GM18498 (cell line): ENCODE data around the gene GLP1R.

Experiments
- ATAC-seq: cut with Tn5 transposase; IDR thresholded peaks from one replicate; pipeline ENCODE4 v1.9.1; 2021; ENCODE audit warnings: mild to moderate bottlenecking, moderate library complexity; ENCODE audit not compliant: unreplicated experiment

GLP1R gene

DNA sequence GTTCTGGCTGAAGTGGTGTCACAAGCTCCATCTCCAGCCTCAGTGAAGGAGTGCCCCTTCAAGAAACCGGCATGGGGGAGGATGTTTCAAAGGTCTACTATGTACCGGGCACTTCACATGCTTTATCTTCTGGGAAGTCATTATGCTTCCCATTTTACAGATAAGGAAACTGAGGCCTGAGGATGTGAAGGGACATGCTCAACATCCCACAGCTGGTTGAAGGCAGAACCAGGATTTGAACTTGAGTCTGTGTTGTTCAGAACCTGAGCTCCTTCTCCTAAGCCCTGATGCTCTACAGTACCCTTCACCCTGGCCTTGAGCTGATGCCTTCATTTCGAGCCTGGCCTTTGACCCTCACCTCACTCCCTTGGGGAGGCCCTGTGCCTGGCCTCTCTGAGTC lies 13.0 kb downstream of the GLP1R start:
- ATAC-seq, result no peak

DNA sequence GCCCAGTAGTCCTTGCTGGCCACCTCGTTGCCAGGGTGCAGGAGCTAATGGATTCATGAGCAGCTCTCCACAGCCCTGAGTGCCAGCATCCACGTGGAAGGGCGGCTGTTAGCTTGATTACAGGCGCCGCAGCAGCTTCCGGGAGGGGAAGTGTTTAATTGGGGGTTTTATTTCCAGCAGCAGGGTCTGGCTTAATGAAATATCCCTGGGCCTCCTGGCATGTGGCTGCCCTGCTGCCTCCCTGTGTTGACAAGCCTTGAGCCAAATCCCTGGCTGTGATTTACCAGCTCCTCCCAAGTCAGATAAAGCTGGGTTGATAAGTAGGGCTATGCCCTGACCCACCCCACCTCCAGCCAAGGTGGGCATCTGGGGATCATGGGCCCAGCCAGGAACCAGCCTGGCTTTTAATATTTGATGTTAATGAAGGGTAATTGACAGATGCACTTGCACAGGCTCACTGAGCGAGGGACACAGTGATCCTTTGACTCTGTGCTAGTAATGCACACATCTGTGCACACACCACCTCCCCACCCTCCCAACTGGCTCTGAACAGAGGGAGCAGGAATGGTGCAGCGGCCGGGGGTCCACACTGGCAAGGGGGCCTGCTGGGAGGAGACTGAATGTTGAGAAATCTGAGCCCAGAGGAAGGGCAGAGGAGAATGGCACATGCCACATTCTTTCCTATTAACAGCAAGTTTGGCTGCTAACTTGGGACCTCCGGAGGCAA lies 13.6 kb downstream of the GLP1R start:
- no peak for ATAC-seq

DNA sequence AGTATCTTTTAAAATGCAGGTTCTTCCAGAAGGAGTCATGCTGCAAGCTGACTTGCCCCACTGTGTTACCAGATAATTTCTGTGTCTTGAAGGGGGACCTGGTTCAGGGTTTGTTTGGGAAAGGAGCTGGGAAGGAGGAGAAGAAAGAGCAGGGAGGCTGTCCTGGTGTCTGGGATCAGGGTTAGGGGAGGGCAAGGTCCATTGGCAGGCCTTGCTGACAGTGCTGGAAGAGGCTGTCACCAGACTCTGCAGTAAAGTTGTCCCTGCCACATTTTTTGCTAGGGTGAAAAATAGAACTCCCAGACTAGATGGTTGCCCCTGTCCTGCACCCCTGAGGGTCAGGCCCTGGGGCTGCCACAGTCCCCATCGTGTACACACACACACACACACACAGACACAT lies 14.9 kb downstream of the GLP1R start:
- ATAC-seq, result no peak

DNA sequence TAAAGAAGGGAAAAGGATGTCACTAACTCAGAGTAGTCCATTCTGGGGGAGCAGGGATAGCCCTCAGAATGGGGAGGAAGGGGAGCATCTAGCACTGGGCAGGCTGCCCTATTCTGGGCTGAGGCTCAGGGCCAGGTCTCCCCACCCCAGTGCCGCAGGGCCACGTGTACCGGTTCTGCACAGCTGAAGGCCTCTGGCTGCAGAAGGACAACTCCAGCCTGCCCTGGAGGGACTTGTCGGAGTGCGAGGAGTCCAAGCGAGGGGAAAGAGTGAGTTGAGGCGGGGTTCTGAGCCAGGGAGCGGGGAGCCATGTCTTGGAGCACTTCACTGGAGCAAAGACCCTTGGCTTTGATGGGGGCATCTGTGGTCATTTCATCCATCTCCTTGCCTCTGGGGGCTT lies 17.0 kb downstream of the GLP1R start:
- no peak for ATAC-seq

DNA sequence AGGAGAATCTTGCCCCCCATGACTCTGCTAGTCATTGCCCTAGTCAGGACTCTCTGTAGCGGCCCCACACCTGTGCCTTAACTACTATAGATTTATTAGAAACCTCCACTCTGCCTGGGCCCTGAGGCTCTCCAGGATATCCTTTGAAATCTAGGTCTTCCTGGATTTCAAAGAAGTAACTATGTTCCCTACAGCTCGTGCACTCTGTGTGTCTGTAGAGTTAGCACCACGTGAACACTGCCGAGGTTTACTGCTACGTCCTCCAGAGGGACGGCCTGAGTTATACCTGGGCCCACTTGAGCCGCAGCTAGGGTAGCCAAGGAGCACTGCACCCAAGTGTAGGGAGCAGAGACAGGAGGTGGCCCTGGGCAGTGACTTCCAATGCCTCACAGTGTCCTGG lies 19.8 kb downstream of the GLP1R start:
- no peak for ATAC-seq

DNA sequence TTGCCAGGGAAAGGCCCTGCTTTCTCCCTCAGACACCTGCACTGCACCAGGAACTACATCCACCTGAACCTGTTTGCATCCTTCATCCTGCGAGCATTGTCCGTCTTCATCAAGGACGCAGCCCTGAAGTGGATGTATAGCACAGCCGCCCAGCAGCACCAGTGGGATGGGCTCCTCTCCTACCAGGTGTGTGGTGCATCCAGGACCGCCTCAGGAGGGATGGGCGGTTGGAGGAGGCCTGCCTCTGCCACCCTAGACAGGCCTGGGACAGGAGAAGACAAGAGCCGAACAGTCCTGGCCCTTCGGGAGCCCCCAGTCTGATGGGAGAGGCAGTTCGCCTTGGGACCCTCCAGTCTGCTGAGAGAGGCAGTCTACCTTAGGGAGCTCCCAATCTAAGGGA lies 24.2 kb downstream of the GLP1R start:
- ATAC-seq, result no peak

DNA sequence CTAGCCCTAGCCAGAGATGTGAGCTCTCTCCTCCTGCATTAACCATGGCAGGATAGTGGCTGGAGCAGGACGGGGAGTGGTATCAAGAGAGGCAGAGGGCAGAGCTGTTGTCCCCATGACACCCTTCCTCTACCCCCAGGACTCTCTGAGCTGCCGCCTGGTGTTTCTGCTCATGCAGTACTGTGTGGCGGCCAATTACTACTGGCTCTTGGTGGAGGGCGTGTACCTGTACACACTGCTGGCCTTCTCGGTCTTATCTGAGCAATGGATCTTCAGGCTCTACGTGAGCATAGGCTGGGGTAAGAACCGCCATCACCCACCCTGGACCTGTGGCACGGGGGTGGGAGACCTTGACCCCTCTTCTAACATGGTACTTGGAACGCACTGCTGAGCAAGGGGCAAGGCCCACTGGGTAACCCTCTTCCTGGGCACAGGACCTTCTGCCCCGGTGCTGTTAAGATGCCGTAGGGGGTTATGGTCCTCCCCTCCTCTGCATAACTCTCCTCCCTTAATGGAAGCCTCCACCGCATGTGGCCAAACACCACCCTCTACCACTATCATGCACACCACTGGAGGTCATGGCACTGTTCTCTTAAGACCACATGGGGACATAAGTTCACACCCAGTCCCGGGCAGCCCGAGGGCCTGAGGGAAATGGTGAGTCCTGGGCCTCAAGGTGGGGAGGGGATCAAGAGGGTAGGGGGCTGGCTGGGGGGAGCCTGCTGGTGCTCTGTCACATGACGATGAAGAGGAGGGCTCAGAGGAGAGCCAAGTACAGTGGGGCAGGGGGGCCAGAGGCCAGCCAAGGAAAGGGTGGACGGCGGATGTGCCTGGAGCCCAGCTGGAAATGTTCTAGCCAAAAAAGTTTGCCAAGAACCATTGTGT lies 25.1 kb downstream of the GLP1R start:
- ATAC-seq, result no peak

DNA sequence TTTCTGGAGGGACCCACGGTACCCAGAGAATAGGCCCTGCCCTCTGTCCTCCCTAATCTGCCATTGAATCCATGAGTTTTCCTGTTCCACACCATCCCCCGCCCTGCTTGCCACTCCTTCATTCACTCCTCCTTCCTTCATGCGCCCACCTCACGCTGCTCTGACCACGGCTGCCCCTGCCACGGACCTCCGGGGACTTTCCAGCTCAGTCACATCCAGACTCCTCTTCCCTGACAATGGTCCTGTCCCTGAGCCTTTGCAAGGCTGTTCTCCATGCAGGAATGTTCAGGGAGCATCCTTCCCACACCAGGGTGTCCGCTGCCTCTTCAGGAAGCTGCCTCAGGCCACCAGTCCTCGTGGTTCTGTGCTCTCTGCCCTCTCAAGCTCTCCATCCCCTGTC lies 25.9 kb downstream of the GLP1R start:
- no peak for ATAC-seq

DNA sequence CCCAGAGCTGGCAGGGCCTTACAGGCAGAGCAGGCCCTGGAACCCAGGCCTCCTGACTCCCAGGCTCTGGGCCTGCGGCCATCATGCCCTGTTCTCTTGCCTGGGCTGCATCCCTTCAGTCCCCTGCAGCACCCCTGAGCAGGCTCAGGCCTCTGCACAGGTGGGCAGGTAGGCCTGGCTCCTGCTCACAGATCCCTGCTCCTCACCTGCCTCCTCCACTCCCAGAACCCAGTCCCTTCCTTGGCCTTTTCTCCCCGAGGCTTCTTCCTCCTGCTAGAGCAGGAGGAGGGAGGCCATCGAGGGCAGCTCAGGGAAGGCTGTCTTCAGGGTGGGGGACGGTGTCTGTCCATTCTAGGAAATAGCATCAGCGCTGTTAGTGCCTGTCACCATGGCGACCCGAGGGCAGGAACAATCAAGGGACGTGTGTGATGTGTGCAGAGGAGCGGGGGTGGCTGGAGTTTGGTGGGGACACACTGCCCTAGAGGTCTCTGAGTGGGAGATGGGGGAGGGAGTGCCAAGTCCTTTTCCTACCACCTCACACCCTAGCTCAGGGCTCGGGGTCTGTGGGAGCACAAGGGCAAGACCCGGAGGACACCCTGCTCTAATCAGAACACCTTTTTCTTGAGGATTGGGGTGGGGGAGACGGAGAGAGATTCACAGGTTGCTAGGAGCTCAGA lies 26.6 kb downstream of the GLP1R start:
- no peak for ATAC-seq

DNA sequence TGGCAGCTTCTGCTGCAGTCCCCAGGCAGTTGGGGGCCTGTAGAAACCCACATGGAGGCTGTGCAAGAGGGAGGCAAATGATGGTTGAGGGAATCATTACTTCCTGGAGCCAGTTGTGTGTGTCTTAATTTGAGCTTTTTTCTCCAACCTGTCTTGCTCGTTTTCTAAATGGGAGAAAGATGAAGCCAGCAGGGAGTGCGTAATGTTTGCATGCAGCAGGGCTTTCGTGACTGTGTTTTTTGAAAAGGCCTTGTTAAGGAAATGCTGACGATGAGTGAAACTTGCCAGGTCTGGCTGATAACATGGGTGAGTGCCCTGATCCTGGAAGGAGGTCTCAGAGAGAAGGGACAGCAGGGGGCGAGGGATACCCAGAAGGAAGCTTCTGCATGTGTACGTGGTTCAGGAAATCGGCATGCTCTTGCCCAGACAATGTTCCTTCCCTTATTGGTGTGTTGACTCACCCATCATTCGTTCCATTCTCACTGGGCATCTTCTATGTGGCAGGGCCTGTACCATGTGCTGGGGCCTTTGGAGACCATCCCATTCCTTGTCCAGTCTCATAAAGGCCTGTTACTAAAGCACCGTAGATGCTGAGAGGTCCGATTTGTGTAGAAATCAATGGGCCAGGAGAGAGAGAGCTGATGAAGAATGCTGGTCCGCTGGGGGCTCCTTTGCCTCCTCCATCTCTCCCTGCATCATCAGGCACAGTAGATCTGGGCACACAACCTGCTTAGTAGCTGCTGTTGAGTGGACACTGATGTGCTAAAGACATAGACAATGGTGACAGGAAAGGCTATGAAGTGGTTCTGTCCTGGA lies 27.4 kb downstream of the GLP1R start:
- no peak for ATAC-seq

DNA sequence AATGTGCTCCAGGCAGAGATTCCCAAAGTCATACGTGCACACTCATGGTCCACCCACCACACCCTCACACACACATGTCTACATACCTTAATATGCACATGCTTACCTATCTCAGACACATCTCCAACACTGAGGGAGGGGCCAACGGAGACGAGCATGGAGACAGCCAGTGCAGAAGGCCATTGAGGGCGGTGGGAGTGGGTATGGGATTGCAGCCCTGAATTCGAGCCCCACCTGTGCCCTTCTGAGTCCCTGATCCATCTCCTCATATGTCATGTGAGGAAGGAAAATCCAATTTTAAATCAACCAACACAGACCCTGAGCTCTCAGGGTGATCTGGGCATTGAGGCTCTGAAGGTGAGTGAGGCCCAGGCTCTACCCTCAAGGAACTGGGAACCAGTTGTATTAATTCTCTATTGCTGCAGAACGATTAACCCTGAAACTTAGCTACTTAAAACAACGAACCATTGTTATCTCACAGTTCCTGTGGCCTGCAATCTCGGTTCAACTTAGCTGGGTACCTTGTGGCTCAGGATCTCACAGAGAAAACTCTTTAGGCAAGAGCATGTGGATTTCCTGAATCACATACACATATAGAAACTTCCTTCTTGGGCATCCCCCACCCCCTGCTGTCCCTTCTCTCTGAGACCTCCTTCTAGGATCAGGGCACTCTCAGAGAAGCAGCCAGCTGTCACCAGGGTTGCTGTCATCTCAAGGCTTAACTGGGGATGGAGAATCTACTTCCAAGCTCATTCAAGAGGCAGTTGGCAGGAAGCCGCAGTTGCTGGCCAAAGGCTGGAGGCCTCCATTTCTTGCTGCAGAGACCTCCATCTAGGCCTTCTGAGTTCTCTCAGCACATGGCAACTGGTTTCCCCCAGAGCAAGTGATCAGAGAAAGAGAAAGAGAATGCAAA lies 28.3 kb downstream of the GLP1R start:
- ATAC-seq, result no peak

DNA sequence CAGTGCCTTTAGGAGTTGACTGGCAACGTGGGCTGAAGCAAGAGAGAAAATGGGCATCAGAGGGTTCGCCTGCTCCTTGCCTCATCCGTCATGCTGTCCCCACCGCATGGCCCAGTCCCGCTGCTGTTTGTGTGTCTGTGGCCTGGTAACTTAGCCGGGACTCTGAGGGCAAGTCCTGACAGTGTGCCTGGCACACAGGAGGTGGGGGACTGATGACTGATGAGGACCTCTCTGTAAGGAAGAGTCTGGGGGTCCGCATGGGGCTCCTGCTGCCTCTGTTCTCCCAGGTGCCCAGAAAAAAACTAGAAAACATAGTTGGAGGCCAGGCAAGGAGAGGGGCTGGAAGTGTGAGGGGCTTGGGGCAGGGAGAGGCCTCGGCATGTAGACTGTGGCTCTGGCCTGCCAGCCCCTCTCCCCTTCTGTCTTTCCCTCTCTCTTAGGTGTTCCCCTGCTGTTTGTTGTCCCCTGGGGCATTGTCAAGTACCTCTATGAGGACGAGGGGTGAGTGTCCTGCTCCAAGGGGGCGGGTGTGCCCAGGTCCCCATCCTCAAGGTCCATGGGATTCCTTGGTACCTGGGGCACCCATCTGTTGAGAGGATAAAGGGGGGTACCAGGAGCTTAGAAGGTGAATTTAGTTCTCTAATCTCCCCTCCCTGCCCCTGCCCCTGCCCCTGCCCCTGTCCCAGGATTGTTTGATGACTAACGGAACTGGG lies 29.5 kb downstream of the GLP1R start:
- ATAC-seq, result no peak

DNA sequence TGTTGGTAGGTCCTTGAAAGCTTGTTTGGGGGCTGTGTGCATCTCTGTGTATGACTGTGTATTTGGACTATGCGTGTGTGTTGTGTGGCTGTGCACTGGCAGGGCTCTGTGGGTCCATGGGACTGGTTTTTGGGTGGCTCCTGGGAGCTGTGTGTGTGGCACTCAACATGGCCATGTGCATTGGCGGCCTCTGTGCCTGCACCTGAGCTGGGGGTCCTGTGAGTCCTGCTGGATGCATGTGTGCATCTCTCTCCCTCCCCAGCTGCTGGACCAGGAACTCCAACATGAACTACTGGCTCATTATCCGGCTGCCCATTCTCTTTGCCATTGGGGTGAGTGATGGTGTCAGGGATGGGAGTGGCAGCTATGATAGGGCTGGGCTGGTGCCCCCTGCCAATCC lies 30.1 kb downstream of the GLP1R start:
- ATAC-seq, result no peak

DNA sequence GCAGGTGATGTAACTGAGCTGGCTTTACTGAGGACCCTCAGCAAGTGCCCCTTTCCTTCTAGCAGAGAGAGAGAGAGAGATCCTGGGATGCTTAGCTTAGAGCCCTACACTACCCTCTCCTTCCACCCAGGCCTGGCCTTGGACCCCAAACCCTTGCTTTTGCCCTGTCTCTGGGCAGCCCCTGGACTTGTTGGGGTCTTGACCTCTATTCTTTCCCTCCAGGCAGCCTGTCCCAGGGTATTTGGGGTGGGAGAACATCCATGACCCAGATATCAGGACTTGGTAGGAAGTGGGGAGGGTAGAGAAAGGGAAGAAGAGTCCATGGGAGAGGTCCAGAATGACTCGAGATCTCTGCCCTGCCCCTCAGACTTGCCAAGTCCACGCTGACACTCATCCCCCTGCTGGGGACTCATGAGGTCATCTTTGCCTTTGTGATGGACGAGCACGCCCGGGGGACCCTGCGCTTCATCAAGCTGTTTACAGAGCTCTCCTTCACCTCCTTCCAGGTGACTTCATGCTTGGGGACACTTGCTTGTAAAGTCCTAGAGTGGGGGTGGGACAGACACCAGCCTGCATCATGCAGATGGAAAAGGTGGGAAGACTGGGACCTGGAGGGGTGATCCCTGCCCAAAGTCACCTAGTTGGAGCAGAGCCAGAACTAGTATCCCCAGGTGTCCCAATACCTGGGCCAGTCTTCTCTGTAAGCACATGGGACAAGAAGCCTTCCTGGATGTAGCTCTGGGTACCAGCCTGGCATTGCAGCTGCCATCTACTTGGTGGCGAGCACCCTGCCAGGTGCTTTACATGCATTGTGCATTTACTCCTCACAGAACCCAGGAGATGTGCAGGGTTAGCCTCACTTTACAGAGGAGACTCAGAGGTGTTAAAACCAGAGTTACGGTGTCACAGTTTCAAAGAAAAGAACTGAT lies 30.9 kb downstream of the GLP1R start:
- no peak for ATAC-seq

DNA sequence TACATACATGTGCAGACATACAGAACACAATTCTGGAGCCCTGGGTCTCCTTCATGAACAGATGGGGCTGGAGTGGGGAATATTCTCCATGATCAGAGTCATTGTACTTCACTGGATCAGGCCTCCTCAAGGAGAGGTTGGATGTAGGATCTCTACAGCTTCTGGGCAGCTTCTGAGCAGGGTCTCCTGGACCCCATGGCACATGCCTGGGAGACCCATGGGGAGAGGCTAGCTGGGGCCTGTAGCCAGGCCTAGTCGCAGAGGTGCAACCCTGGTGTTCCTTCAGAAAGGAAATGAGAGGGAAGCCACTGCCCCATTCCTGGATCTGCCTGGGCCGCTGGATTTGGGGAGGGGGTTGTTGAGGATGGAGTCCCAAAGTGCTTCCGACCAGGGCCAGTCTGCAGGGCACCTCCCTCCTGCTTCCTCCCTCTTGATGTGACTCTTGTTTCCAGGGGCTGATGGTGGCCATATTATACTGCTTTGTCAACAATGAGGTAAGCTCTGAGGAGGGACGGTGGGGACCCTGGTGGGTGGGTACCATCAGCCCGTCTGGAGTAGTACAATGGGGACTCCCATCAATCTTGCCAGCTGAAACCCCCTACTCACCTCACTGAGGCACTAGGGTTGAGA lies 31.8 kb downstream of the GLP1R start:
- ATAC-seq, result no peak

DNA sequence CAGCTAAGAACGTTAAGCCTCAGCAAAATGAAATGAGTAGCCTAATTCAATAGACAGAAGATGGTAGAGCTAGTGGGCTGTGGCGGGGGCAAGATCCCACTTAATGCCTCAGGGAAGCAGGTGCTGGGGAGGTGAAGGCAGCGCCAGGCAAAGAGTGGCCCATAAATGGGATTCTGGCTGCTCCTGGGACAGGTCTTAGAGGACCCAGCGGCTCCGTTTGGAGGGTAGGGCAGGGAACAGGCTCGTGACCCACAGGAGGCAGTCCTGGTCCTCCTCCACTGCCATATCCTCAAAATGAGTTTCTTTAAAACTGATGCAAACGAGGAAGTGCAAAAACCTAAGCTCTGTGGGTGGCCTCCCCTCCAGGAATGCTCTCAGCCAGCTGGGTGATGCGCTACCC lies 33.7 kb downstream of the GLP1R start:
- ATAC-seq, result no peak

DNA sequence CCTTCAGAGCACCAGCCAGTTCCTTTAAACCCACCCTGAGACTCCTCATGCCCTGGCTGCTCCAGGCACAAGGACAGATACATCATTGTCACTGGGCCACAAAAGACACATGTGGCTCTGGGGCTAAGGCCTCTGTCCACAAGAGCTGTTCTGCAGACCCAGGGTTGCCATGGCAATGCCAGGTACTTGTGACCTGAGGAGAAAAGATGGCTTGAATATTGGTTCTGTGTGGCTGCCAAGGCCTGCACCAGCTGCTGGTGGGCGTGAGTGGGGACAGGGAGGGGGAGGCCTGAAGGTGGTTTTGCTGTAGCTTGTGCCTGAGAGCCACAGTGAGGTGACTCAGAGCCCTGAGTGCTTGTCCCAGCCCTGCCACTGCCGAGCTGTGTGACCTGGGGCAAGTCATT lies 34.7 kb downstream of the GLP1R start:
- no peak for ATAC-seq

DNA sequence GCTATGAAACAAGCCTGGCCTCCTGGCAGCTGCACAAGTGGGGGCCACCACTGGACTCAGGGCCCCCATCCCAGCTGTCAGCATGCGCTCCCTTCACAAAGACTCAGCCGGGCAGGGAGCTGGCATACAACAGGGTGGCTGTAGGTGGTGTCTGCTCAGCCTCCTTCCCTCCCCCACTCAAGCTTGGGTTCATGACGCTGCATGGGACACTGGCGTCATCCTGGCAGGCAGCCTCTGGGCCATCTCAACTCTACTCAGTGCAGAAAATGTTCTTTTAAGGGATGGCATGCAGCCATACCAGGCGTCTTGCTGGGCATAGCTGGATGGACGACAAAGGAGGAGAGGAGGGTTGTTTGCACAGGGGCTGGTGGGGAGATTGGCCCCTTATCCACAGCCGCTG lies 35.9 kb downstream of the GLP1R start:
- no peak for ATAC-seq
